ENCODE data around the gene CTAGE1. TPM values are rescaled to one million over a fixed set of nuclear protein-coding genes. Genes with fewer than 3 reads are reported as not detected.

The CTAGE1 gene
- total RNA-seq, 1 experiment from 2014 or later = not detected

DNA sequence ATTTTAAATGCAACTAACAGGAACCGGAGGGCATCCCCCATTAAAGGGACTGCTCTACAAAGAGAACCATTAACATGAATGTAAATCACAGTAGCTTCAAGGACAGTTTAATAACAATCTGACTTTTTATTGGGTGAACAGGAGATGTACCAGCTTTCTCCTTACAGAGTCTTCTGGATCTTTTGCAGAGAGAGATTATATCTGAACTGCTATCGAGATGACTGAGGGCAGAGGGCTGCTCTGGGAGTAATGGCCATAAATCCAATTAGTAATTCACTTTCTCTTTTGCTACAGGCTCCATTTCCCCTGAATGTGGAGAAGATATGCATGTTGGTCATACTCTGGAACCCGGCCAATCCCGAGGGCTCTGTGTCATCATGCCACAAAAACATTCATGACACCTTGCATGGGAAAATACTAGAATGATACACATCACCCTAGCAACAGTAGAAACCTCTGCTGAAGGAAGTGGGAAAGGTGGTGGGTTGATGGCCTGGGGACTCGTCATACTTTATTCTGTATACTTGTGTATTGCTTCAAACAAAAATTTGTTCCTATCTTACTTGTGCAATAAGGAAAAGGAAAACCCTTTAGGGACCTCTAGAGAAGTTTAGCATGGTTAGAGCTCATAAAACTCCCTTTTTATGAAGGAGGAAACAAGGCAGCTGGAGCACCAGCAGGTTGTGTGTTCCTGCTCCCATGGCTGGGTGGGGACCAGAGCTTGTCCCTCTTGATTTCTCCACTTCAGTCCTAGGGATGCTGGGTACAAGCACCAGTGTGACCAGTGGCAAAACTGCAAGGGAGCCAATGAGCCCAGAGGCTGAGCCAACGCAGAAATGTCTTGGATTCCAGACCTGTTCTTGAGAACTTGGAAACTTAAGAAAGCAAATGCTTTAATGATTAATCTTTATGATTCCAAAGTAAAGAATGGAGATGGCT, 26.0 kb downstream of the CTAGE1 start:
- POLR2A ChIA-PET (ENCODE audit: unreplicated experiment) = interaction anchor here (0.5 kb wide), 1 partner anchor 713 kb away, joined by 3 read pairs; no protein-coding TSS in a partner anchor
- H3K4me3 ChIP-seq (ENCODE audit: low read length) = no peak overlapping the region
- peak; percentile 94 for DNase-seq
- H3F3A ChIP-seq (ENCODE audit: low read length, unreplicated experiment) = no peaks in the 10 kb centered on the region
- no peaks in the 10 kb centered on the region for H3K27me3 ChIP-seq (ENCODE audit: low read length)
- ATAC-seq = peak; percentile 83
- no TSS peak for BruUV-seq (replicated peaks)
- H3K27ac ChIP-seq (ENCODE audit: low read length) = peak overlapping the region; percentile 86
- peak overlapping the region; percentile 47 for H3K4me2 ChIP-seq (ENCODE audit: low read length)
- no peaks in the 10 kb centered on the region for H3K79me2 ChIP-seq (ENCODE audit: low read length)
- H2AFZ ChIP-seq (ENCODE audit: low read length) = no peak overlapping the region
- TF ChIP-seq, protein P1, sequence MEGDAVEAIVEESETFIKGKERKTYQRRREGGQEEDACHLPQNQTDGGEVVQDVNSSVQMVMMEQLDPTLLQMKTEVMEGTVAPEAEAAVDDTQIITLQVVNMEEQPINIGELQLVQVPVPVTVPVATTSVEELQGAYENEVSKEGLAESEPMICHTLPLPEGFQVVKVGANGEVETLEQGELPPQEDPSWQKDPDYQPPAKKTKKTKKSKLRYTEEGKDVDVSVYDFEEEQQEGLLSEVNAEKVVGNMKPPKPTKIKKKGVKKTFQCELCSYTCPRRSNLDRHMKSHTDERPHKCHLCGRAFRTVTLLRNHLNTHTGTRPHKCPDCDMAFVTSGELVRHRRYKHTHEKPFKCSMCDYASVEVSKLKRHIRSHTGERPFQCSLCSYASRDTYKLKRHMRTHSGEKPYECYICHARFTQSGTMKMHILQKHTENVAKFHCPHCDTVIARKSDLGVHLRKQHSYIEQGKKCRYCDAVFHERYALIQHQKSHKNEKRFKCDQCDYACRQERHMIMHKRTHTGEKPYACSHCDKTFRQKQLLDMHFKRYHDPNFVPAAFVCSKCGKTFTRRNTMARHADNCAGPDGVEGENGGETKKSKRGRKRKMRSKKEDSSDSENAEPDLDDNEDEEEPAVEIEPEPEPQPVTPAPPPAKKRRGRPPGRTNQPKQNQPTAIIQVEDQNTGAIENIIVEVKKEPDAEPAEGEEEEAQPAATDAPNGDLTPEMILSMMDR (conservative IDR thresholded peaks at IDR 0.05; ENCODE audit: low read depth, low read length) = no peak
- TF ChIP-seq EZH2phosphoT487 (IDR thresholded peaks at IDR 0.05; ENCODE audit: borderline replicate concordance, low read length) (no peak), EZH2 (IDR thresholded peaks at IDR 0.05; ENCODE audit: low read length, unreplicated experiment) (no peak)
- peak overlapping the region; percentile 56 for H3K9ac ChIP-seq (ENCODE audit: low read length)
- H3K36me3 ChIP-seq (ENCODE audit: low read depth, low read length) = no peaks in the 10 kb centered on the region
- no peaks in the 10 kb centered on the region for H4K20me1 ChIP-seq (ENCODE audit: low read length)
- H3K9me3 ChIP-seq (ENCODE audit: low read length) = no peaks in the 10 kb centered on the region
- CTCF ChIA-PET = no interaction called here
- peaks cover 23% of the 10 kb centered on the region for H3K4me1 ChIP-seq (ENCODE audit: insufficient read depth, low read length)
- no peaks in the 10 kb centered on the region for H3K9me2 ChIP-seq (replicated peaks; ENCODE audit: low read length)
- intact Hi-C loops (cut with micrococcal nuclease) = no loop called here

DNA sequence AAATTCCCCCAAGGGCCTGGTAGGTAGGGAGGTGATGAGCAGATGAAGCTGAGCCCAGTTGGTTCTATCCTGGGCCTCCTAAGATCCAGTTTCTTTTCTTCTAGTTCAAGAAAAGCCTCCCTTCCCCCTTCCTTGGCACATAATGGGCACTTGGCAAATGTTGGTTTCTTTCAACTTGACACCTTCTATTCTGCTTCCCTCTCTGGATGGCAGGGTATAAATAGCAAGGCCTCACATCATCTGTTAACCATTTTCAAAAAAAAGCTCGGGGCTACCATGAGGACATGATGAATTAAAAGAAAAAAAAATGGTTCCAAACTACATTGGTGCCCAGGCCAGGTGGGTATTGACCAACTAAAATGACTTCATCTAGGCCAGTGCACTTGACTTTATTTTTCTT, 29.9 kb downstream of the CTAGE1 start:
- POLR2A ChIA-PET (ENCODE audit: unreplicated experiment) = no interaction called here
- DNase-seq = no peak

More for the DNA sequence above, 29.9 kb downstream of the CTAGE1 start:
- H3K4me1 ChIP-seq (ENCODE audit: insufficient read depth, low read length) = peaks cover 43% of the 10 kb centered on the region
- H3K4me3 ChIP-seq (ENCODE audit: low read length) = no peak overlapping the region
- no peaks in the 10 kb centered on the region for H3K36me3 ChIP-seq (ENCODE audit: low read depth, low read length)
- intact Hi-C loops (cut with micrococcal nuclease) = loop anchor here (5.0 kb wide), 2 partner anchors 40 to 80 kb away; no protein-coding TSS in a partner anchor
- H3K27me3 ChIP-seq (ENCODE audit: low read length) = no peaks in the 10 kb centered on the region
- H4K20me1 ChIP-seq (ENCODE audit: low read length) = no peaks in the 10 kb centered on the region
- ATAC-seq = no peak
- H2AFZ ChIP-seq (ENCODE audit: low read length) = no peak overlapping the region
- CTCF ChIA-PET = no interaction called here
- H3K79me2 ChIP-seq (ENCODE audit: low read length) = no peaks in the 10 kb centered on the region
- H3K27ac ChIP-seq (ENCODE audit: low read length) = no peak overlapping the region
- no peaks in the 10 kb centered on the region for H3K9me2 ChIP-seq (replicated peaks; ENCODE audit: low read length)
- H3K4me2 ChIP-seq (ENCODE audit: low read length) = no peak overlapping the region
- H3K9me3 ChIP-seq (ENCODE audit: low read length) = no peaks in the 10 kb centered on the region
- H3F3A ChIP-seq (ENCODE audit: low read length, unreplicated experiment) = no peaks in the 10 kb centered on the region
- BruUV-seq (replicated peaks) = no TSS peak
- TF ChIP-seq, protein P1 (conservative IDR thresholded peaks at IDR 0.05; ENCODE audit: low read depth, low read length) = no peak
- TF ChIP-seq EZH2phosphoT487 (IDR thresholded peaks at IDR 0.05; ENCODE audit: borderline replicate concordance, low read length) = no peak
- H3K9ac ChIP-seq (ENCODE audit: low read length) = no peak overlapping the region

All from PC-3 (cell line).